ENCODE measurements around the gene HIVEP2. TPM values are rescaled to one million over a fixed set of nuclear protein-coding genes. Genes with fewer than 3 reads are reported as not detected.

Gene HIVEP2
- total and polyA plus RNA-seq, 2 donors (not counting 3 experiments of a cell fraction or from before 2014, with no cell fraction given), result 1.3 to 4.7 TPM

DNA sequence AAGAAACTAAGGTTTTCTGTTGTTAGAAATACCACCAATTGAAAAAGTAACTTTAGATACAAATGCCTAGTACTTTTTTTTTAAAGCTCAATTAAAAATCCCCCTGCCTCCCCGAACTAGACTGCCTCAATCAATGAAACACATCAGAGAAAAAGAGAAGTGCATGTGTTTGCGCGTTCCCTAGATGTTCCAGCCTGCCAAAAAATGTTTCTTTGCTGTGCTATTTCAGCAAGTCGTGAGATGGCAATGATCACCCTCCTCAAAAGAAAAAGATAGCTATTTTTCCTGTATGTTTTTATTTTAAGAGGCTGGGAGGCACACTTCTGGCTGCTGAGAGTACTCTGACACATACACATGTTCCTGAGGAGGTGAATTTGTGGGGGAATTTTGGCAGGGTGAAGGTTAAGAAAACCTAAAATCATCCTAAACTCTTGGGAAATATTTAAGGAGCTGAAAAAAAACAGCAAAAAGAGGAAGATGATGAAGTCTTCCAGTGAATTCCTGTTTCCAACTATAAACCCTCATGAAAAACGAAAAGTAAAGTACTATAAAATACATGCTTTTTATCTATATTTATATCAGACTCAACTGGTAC is 114.8 kb downstream of the HIVEP2 start:
- no TSS peak for BruUV-seq (replicated peaks)
- POLR2A ChIA-PET, result no interaction called here

DNA sequence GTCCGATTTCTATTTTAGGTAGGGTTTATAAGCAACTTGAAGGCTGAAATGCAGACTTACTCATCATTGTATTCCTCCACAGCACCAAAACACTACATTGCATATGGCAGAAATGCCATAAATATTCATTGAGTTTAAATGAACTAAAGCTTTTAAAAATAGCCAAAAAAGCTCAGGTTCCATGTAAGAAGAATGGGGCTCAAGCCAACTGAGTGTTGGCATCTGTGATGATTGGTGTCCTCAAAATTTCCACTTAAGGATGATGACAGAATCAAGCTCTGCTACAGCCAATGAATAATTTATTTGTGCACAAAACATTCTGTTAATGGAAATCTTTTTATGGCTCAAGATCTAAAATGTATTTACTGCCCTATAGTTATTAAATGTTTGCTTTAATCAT is 115.4 kb downstream of the HIVEP2 start:
- no peaks in the 10 kb centered on the region for H3K27me3 ChIP-seq (ENCODE audit: control insufficient read depth in 2 of 2, insufficient read depth in 2 of 2, low read length in 2 of 2)
- peaks cover 30% of the 10 kb centered on the region for H3K4me1 ChIP-seq (ENCODE audit: control insufficient read depth, extremely low read depth, insufficient read depth, low read length)
- H3K9ac ChIP-seq (replicated peaks; ENCODE audit: extremely low read depth, insufficient read depth, low read length), result no peak overlapping the region
- no TSS peak for BruUV-seq (replicated peaks)
- no peak overlapping the region for H3K4me3 ChIP-seq (replicated peaks in 1 of 3; ENCODE audit: insufficient read depth in 1 of 3, low read depth in 1 of 3, low read length in 3 of 3)
- H4K20me1 ChIP-seq (replicated peaks; ENCODE audit: control insufficient read depth, extremely low read depth, insufficient read depth, low read length), result no peaks in the 10 kb centered on the region
- DNase-seq (ENCODE audit: low read depth, low spot score), result no peak
- no peaks in the 10 kb centered on the region for H3K9me3 ChIP-seq (replicated peaks; ENCODE audit: control insufficient read depth, insufficient read depth, low read length)
- H3K36me3 ChIP-seq (ENCODE audit: control insufficient read depth in 2 of 2, extremely low read depth in 1 of 2, insufficient read depth in 2 of 2, low read length in 2 of 2), result no peaks in the 10 kb centered on the region
- intact Hi-C loops (cut with micrococcal nuclease), result no loop called here
- TF ChIP-seq POLR2A (IDR thresholded peaks at IDR 0.05; ENCODE audit: low read depth, low read length) (no peak), JUN (IDR thresholded peaks at IDR 0.05; ENCODE audit: borderline replicate concordance, insufficient read depth, insufficient read length, low read depth) (no peak), FOS (IDR thresholded peaks at IDR 0.05; ENCODE audit: borderline replicate concordance, insufficient read depth, low read length) (no peak), POLR2AphosphoS5 (IDR thresholded peaks at IDR 0.05; ENCODE audit: insufficient read depth, low read depth, low read length) (no peak), MYC (IDR thresholded peaks at IDR 0.05; ENCODE audit: low read depth, low read length) (no peak), EZH2 (IDR thresholded peaks at IDR 0.05; ENCODE audit: borderline replicate concordance, low read depth, low read length, severe bottlenecking) (no peak), MAX (IDR thresholded peaks at IDR 0.05; ENCODE audit: insufficient read depth, insufficient read length) (no peak), GATA2 (IDR thresholded peaks at IDR 0.05; ENCODE audit: insufficient read depth, insufficient read length, low read depth, low read length) (no peak), CTCF (IDR thresholded peaks at IDR 0.05; ENCODE audit: extremely low read depth in 1 of 2, insufficient read depth in 1 of 2, low read depth in 1 of 2, low read length in 2 of 2) (no peak)
- dilution Hi-C loops (cut with MboI; ENCODE audit: extremely low pct_ligation_motif_present, low sequenced_read_pairs), result no loop called here
- H3K79me2 ChIP-seq (ENCODE audit: control insufficient read depth, insufficient read depth, low read length), result no peaks in the 10 kb centered on the region
- CTCF ChIA-PET, result interaction anchor here (1.2 to 1.6 kb wide), 4 partner anchors 10 to 56 kb away, joined by 3 to 5 read pairs (median 4); no protein-coding TSS in a partner anchor
- no peaks in the 10 kb centered on the region for H3K9me1 ChIP-seq (replicated peaks; ENCODE audit: control insufficient read depth, extremely low read depth, insufficient read depth, low read length)
- FAIRE-seq, result no peak
- POLR2A ChIA-PET, result no interaction called here
- no peak overlapping the region for H2AFZ ChIP-seq (ENCODE audit: low read depth, low read length)
- H3K27ac ChIP-seq (ENCODE audit: insufficient read depth, low read depth, low read length), result no peak overlapping the region
- no peak overlapping the region for H3K4me2 ChIP-seq (ENCODE audit: insufficient read depth, low read length)

More for the DNA sequence above, 114.8 kb downstream of the HIVEP2 start:
- no peaks in the 10 kb centered on the region for H3K79me2 ChIP-seq (ENCODE audit: control insufficient read depth, insufficient read depth, low read length)
- no peak overlapping the region for H2AFZ ChIP-seq (ENCODE audit: low read depth, low read length)
- H3K27me3 ChIP-seq (ENCODE audit: control insufficient read depth in 2 of 2, insufficient read depth in 2 of 2, low read length in 2 of 2), result no peaks in the 10 kb centered on the region
- H3K9me3 ChIP-seq (replicated peaks; ENCODE audit: control insufficient read depth, insufficient read depth, low read length), result no peaks in the 10 kb centered on the region
- peaks cover 30% of the 10 kb centered on the region for H3K4me1 ChIP-seq (ENCODE audit: control insufficient read depth, extremely low read depth, insufficient read depth, low read length)
- intact Hi-C loops (cut with micrococcal nuclease), result no loop called here
- H3K4me3 ChIP-seq (replicated peaks in 1 of 3; ENCODE audit: insufficient read depth in 1 of 3, low read depth in 1 of 3, low read length in 3 of 3), result no peak overlapping the region
- dilution Hi-C loops (cut with MboI; ENCODE audit: extremely low pct_ligation_motif_present, low sequenced_read_pairs), result no loop called here
- no peak for TF ChIP-seq POLR2A (IDR thresholded peaks at IDR 0.05; ENCODE audit: low read depth, low read length)
- TF ChIP-seq FOS (IDR thresholded peaks at IDR 0.05; ENCODE audit: borderline replicate concordance, insufficient read depth, low read length), result no peak
- no peak for TF ChIP-seq EZH2 (IDR thresholded peaks at IDR 0.05; ENCODE audit: borderline replicate concordance, low read depth, low read length, severe bottlenecking)
- TF ChIP-seq JUN (IDR thresholded peaks at IDR 0.05; ENCODE audit: borderline replicate concordance, insufficient read depth, insufficient read length, low read depth), result no peak
- TF ChIP-seq MYC (IDR thresholded peaks at IDR 0.05; ENCODE audit: low read depth, low read length), result no peak
- no peak for TF ChIP-seq MAX (IDR thresholded peaks at IDR 0.05; ENCODE audit: insufficient read depth, insufficient read length)
- no peaks in the 10 kb centered on the region for H3K9me1 ChIP-seq (replicated peaks; ENCODE audit: control insufficient read depth, extremely low read depth, insufficient read depth, low read length)
- H4K20me1 ChIP-seq (replicated peaks; ENCODE audit: control insufficient read depth, extremely low read depth, insufficient read depth, low read length), result no peaks in the 10 kb centered on the region
- no peak overlapping the region for H3K9ac ChIP-seq (replicated peaks; ENCODE audit: extremely low read depth, insufficient read depth, low read length)
- DNase-seq (ENCODE audit: low read depth, low spot score) (no peak), FAIRE-seq (no peak)
- no peaks in the 10 kb centered on the region for H3K36me3 ChIP-seq (ENCODE audit: control insufficient read depth in 2 of 2, extremely low read depth in 1 of 2, insufficient read depth in 2 of 2, low read length in 2 of 2)
- H3K27ac ChIP-seq (ENCODE audit: insufficient read depth, low read depth, low read length), result no peak overlapping the region
- no peak overlapping the region for H3K4me2 ChIP-seq (ENCODE audit: insufficient read depth, low read length)
- CTCF ChIA-PET, result interaction anchor here (1.2 to 1.5 kb wide), 2 partner anchors 10 to 12 kb away, joined by 4 to 5 read pairs; no protein-coding TSS in a partner anchor
